Measurements from ENCODE around the gene PRRX2. TPM values are rescaled to one million over a fixed set of nuclear protein-coding genes. Genes with fewer than 3 reads are reported as not detected.
A peak's percentile ranks its signal among the peaks of the same experiment; 100 is the strongest.

Gene PRRX2
- total and polyA plus RNA-seq, 12 donors = 0.21 to 3.0 (median 0.45) TPM

DNA sequence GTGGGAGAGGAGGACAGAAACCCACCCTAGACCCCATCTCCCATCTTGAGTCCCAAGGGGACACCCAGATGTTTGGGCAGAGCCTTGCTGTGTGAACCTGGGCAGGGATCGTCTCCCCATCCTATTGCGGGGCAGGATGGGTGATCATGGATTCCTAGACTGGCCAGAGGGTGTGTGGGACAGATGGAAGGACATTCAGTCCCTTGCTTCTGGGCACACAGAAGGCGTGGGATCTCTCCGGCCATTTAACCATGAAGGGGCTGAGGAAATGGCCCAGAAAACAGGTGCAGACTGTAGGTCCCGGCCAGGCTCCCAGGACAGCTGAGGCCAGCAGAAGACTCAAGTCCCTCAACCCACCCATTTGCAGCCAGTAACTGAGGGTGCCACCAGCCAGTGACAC, 57.5 kb downstream of the PRRX2 start:
- intact Hi-C loops (cut with DNase I) = loop anchor here in 3 of 10 donors (10.0 kb wide), 1 partner anchor 78 kb away; the partner anchor contains the start of gene ASB6 (in 3 of the 3)
- no peak for ATAC-seq
- Histone ChIP-seq H3K36me3 (no peaks in the 10 kb centered on the region), H3K27ac (no peak overlapping the region), H3K4me1 (peaks cover 0 to 24% (median 16%) of the 10 kb centered on the region in 9 donors), H3K4me3 (no peak overlapping the region), H3K27me3 (peaks cover 0 to 5% (median 0%) of the 10 kb centered on the region in 7 donors), H3K9me3 (no peaks in the 10 kb centered on the region)
- TF ChIP-seq, protein P1, sequence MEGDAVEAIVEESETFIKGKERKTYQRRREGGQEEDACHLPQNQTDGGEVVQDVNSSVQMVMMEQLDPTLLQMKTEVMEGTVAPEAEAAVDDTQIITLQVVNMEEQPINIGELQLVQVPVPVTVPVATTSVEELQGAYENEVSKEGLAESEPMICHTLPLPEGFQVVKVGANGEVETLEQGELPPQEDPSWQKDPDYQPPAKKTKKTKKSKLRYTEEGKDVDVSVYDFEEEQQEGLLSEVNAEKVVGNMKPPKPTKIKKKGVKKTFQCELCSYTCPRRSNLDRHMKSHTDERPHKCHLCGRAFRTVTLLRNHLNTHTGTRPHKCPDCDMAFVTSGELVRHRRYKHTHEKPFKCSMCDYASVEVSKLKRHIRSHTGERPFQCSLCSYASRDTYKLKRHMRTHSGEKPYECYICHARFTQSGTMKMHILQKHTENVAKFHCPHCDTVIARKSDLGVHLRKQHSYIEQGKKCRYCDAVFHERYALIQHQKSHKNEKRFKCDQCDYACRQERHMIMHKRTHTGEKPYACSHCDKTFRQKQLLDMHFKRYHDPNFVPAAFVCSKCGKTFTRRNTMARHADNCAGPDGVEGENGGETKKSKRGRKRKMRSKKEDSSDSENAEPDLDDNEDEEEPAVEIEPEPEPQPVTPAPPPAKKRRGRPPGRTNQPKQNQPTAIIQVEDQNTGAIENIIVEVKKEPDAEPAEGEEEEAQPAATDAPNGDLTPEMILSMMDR (IDR thresholded peaks at IDR 0.05) = no peak
- DNase-seq = no peak
- WGBS, 2 donors = 93 to 94% methylated on average over 5 of the region's 5 CpGs

DNA sequence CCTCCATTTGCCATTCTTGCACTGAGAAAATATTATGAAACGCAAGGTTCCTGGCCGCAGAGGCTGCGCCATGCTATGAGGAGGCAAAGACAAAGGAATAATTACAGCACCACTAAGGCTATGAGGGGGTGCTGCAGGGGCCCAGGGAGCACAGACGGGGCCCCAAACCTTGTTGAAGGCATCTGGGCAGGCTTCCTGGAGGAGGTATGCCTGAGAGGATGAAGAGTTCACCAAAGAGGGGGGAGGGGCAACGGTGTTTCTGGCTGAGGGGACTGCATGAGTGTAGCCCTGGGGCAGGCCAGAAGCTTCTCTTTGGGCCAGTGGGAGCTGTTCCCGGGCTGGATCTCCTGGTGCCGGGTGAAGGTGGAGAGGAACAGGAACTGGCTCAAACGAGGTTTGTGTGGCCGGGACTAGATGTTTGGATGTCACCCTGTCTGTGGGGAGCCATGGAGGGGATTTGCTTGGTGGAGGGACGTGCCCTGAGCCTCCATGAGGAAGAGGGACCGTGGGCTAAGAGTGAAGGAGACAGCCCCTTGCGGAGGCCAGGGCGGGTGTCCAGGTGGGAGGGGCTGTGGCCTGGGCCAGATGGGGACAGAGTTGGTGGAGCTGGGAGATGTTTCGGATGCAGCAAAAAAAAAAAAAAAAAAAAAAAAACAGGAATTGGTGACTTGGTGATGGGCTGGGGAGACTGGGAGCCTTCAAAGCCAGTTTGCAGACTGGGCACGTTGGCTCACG, 59.2 kb downstream of the PRRX2 start:
- no peaks in the 10 kb centered on the region for H3K36me3 ChIP-seq
- DNase-seq (no peak), ATAC-seq (no peak)
- intact Hi-C loops (cut with DNase I) = loop anchor here in 4 of 10 donors (5.0 to 10.0 kb wide), 2 partner anchors 80 to 82 kb away; partner anchors contain the start of gene ASB6 (in 4 of the 4)
- no peak overlapping the region for H3K4me3 ChIP-seq
- H3K4me1 ChIP-seq = peaks cover 0 to 24% (median 16%) of the 10 kb centered on the region in 9 donors
- H3K9me3 ChIP-seq = no peaks in the 10 kb centered on the region
- peak overlapping the region in 1 of 10 donors; percentile 52 for H3K27ac ChIP-seq
- H3K27me3 ChIP-seq = no peaks in the 10 kb centered on the region
- 87 to 88% methylated on average over 16 of the region's 16 CpGs for WGBS, 2 donors
- TF ChIP-seq, protein P1 (IDR thresholded peaks at IDR 0.05) = no peak

DNA sequence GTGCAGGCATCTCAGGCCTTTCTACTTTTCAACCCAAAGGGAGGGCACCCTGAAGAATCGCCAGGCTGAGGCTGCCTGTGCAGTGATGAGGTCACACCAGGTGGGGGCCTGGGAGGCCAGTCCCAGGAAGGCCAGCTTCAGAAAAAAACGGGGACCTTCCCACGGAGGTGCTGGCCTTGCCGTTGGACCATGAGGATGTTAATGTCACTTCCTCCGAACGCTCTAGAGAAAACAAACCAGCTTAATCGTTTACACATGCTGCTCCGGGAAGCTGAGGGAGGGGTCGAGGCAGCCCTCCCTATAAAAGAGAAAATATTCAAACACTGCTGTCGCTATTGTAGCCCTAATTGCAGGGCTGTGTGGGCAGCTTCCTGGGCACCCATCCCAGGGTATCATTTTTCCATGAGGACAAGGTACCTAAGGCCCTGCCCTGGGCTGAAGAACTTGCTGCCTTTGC, 60.4 kb downstream of the PRRX2 start:
- 29 to 40% methylated on average over 10 of the region's 10 CpGs for WGBS, 2 donors
- H3K9me3 ChIP-seq = no peaks in the 10 kb centered on the region
- TF ChIP-seq, protein P1 (IDR thresholded peaks at IDR 0.05) = no peak
- H3K27me3 ChIP-seq = peaks cover 0 to 8% (median 0%) of the 10 kb centered on the region in 7 donors
- peaks cover 0 to 24% (median 16%) of the 10 kb centered on the region in 9 donors for H3K4me1 ChIP-seq
- DNase-seq (no peak), ATAC-seq (peak in 6 of 8 donors; percentile 21 to 59 (median 56))
- no peak overlapping the region for H3K4me3 ChIP-seq
- no peaks in the 10 kb centered on the region for H3K36me3 ChIP-seq
- intact Hi-C loops (cut with DNase I) = loop anchor here in 4 of 10 donors (1.0 to 10.0 kb wide), 3 partner anchors 57 to 84 kb away; partner anchors contain the start of gene ASB6 (in 4 of the 4)
- peak overlapping the region in 4 of 10 donors; percentile 42 to 53 (median 48) for H3K27ac ChIP-seq

DNA sequence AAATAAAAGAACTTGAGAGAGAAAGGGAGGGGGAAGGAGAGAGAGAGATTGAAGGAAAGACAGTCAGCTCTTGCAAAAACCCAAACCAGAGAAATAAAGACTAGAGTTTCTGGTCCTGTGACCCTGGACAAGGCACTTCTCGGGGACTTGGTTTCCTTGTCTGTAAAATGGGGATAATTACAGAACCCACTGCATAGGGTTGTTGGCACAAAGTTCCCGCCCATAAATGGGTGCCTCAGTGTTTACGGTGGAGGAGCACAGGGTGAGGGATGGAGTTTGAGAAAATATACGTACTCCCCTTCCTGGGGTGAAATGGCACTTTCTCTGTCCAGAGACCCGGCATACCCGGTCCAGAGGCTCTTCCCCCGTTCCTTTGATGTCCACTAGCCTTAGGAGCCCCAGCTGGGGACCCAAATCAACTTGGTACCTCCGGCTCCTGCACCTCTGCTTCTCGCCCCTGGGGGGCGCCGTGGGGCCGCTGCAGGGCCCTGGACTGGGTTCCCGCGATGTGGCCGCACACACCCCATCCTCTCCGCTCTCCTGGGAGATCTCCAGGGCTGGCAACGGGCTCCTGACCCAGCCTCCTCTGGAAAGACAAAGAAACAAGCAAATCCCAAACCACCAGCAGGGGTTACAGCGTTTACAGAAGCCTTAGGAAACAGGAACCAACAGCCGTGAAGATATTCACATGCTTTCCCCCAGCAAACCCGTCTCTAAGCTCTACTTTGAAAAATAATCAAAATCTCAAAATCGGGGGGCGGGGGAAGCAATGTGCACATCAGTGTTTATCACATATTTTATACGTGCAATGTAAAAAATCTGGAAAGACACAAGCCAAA, 61.1 kb downstream of the PRRX2 start:
- DNase-seq (peak; percentile 78 to 79), ATAC-seq (peak; percentile 88 to 94 (median 92))
- Histone ChIP-seq H3K27ac (peak overlapping the region in 4 of 10 donors; percentile 42 to 53 (median 48)), H3K9me3 (no peaks in the 10 kb centered on the region), H3K4me3 (peak overlapping the region in 5 of 10 donors; percentile 17 to 28 (median 18)), H3K27me3 (peaks cover 0 to 9% (median 0%) of the 10 kb centered on the region in 7 donors), H3K36me3 (no peaks in the 10 kb centered on the region), H3K4me1 (peaks cover 0 to 24% (median 16%) of the 10 kb centered on the region in 9 donors)
- TF ChIP-seq, protein P1 (IDR thresholded peaks at IDR 0.05) = peak; percentile 80 to 95 (median 92)
- 18 to 21% methylated on average over 23 of the region's 23 CpGs for WGBS, 2 donors
- intact Hi-C loops (cut with DNase I) = loop anchor here in 4 of 10 donors (1.0 to 10.0 kb wide), 3 partner anchors 57 to 84 kb away; partner anchors contain the start of gene ASB6 (in 4 of the 4)
